OCI-LY1 (cell line): ENCODE data around the gene CLTB.
"Not testable (repeated sequence)": the region's sequence is repeated elsewhere in the genome, so short reads cannot be mapped to it uniquely, and the experiment has no call there.

Experiments
- H2AFZ ChIP-seq: fragments of 200-600 bp; sonication (generic), shearing (Covaris generic); 2 replicates; pipeline ENCODE4 v1.6.0; 2014; ENCODE audit warnings: antibody characterized with exemption, mild to moderate bottlenecking, low read length
- H3F3A ChIP-seq: fragments of 200-600 bp; sonication (generic), shearing (Covaris generic); 2 replicates; pipeline ENCODE4 v1.6.0; 2014; ENCODE audit warnings: mild to moderate bottlenecking, antibody characterized with exemption, low read length, moderate library complexity; ENCODE audit not compliant: insufficient read depth
- H3K27ac ChIP-seq: fragments of 200-600 bp; sonication (generic); 2 replicates; pipeline ENCODE4 v1.5.1; 2014; ENCODE audit warnings: low read length, mixed run types, mild to moderate bottlenecking, low read depth; ENCODE audit not compliant: poor library complexity, severe bottlenecking
- H3K27me3 ChIP-seq: fragments of 200-600 bp; sonication (generic); 2 replicates; pipeline ENCODE4 v1.6.0; 2014; ENCODE audit warnings: antibody characterized with exemption, mild to moderate bottlenecking, low read length, moderate library complexity; ENCODE audit not compliant: insufficient read depth
- H3K36me3 ChIP-seq: fragments of 200-600 bp; sonication (generic); 2 replicates; pipeline ENCODE4 v1.6.1; 2014; ENCODE audit warnings: mild to moderate bottlenecking, antibody characterized with exemption, low read length, moderate library complexity, mixed read lengths; ENCODE audit not compliant: insufficient read depth
- H3K4me1 ChIP-seq: fragments of 200-600 bp; sonication (generic); 2 replicates; pipeline ENCODE4 v1.5.1; 2014; ENCODE audit warnings: mild to moderate bottlenecking, low read length, moderate library complexity; ENCODE audit not compliant: insufficient read depth, severe bottlenecking
- H3K4me2 ChIP-seq: fragments of 200-600 bp; sonication (generic), shearing (Covaris generic); 2 replicates; pipeline ENCODE4 v1.6.1; 2014; ENCODE audit warnings: low read length
- H3K4me3 ChIP-seq: fragments of 200-600 bp; sonication (generic); 2 replicates; pipeline ENCODE4 v1.5.1; 2014; ENCODE audit warnings: low read length, low read depth, mild to moderate bottlenecking, mixed read lengths; ENCODE audit not compliant: poor library complexity, severe bottlenecking
- H3K79me2 ChIP-seq: fragments of 200-600 bp; shearing (Covaris generic); 2 replicates; pipeline ENCODE4 v1.6.1; 2016; ENCODE audit warnings: mixed run types, low read length, mixed read lengths; ENCODE audit not compliant: insufficient read depth
- H3K9ac ChIP-seq: fragments of 200-600 bp; sonication (generic), shearing (Covaris generic); 2 replicates; pipeline ENCODE4 v1.6.1; 2014; ENCODE audit warnings: mild to moderate bottlenecking, low read length, mixed read lengths
- H3K9me2 ChIP-seq: fragments of 200-600 bp; sonication (generic), shearing (Covaris generic); 2 replicates; pipeline ENCODE4 v1.6.1; 2014; ENCODE audit warnings: low read depth, mild to moderate bottlenecking, low read length, mixed read lengths
- H3K9me3 ChIP-seq: fragments of 200-600 bp; shearing (Covaris generic); 2 replicates; pipeline ENCODE4 v1.6.1; 2014; ENCODE audit warnings: low read length, mixed read lengths
- H4K20me1 ChIP-seq: fragments of 200-600 bp; sonication (generic), shearing (Covaris generic); 2 replicates; pipeline ENCODE4 v1.6.0; 2016; ENCODE audit warnings: mild to moderate bottlenecking, low read length; ENCODE audit not compliant: insufficient read depth
- EZH2 ChIP-seq: fragments of 200-600 bp; sonication (generic), shearing (Covaris generic); IDR thresholded peaks from 2 replicates; pipeline ENCODE4 v1.8.0; 2017; ENCODE audit warnings: borderline replicate concordance, mixed run types, mild to moderate bottlenecking, antibody characterized with exemption, low read length, moderate library complexity, mixed read lengths
- TF ChIP-seq, protein P1 (sequence below): fragments of 200-600 bp; sonication (generic), shearing (Covaris generic); IDR thresholded peaks from 2 replicates; pipeline ENCODE4 v1.5.1; 2017; ENCODE audit warnings: mild to moderate bottlenecking, antibody characterized with exemption, low read length, moderate library complexity, mixed read lengths

The CLTB gene

GRCh38 chr5:176408590-176408989 lies 7.7 kb downstream of the CLTB start:
- Histone ChIP-seq H4K20me1 (no peaks in the 10 kb centered on the region), H3K9ac (no peak overlapping the region), H3K4me1 (peaks cover 8% of the 10 kb centered on the region), H3K9me2 (no peaks in the 10 kb centered on the region), H3K4me2 (no peak overlapping the region), H3K27ac (no peak overlapping the region), H3K27me3 (no peaks in the 10 kb centered on the region), H3K9me3 (no peaks in the 10 kb centered on the region), H3K4me3 (no peak overlapping the region), H3K79me2 (no peaks in the 10 kb centered on the region), H2AFZ (no peak overlapping the region), H3F3A (no peaks in the 10 kb centered on the region), H3K36me3 (peaks cover 20% of the 10 kb centered on the region; the same call in 1 of the 2 replicates)
- no peak for TF ChIP-seq EZH2
- TF ChIP-seq, protein P1, sequence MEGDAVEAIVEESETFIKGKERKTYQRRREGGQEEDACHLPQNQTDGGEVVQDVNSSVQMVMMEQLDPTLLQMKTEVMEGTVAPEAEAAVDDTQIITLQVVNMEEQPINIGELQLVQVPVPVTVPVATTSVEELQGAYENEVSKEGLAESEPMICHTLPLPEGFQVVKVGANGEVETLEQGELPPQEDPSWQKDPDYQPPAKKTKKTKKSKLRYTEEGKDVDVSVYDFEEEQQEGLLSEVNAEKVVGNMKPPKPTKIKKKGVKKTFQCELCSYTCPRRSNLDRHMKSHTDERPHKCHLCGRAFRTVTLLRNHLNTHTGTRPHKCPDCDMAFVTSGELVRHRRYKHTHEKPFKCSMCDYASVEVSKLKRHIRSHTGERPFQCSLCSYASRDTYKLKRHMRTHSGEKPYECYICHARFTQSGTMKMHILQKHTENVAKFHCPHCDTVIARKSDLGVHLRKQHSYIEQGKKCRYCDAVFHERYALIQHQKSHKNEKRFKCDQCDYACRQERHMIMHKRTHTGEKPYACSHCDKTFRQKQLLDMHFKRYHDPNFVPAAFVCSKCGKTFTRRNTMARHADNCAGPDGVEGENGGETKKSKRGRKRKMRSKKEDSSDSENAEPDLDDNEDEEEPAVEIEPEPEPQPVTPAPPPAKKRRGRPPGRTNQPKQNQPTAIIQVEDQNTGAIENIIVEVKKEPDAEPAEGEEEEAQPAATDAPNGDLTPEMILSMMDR, result no peak

DNA sequence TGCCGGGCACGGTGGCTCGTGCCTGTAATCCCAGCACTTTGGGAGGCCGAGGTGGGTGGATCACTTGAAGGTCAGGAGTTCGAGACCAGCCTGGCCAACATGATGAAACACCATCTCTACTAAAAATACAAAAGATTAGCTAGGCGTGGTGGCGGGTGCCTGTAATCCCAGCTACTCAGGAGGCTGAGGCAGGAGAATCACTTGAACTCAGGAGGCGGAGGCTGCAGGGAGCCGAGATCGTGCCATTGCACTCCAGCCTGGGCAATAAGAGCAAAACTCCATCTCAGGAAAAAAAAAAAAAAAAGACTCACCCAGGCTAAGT lies 8.1 kb downstream of the CLTB start:
- not testable (repeated sequence) for H3K27me3 ChIP-seq, H3K4me1 ChIP-seq, H3K9ac ChIP-seq, H2AFZ ChIP-seq, H3K27ac ChIP-seq, H4K20me1 ChIP-seq, H3F3A ChIP-seq, H3K79me2 ChIP-seq, H3K4me2 ChIP-seq, H3K9me3 ChIP-seq, H3K9me2 ChIP-seq, H3K4me3 ChIP-seq
- H3K36me3 ChIP-seq, result peaks cover 20% of the 10 kb centered on the region; the same call in 1 of the 2 replicates

DNA sequence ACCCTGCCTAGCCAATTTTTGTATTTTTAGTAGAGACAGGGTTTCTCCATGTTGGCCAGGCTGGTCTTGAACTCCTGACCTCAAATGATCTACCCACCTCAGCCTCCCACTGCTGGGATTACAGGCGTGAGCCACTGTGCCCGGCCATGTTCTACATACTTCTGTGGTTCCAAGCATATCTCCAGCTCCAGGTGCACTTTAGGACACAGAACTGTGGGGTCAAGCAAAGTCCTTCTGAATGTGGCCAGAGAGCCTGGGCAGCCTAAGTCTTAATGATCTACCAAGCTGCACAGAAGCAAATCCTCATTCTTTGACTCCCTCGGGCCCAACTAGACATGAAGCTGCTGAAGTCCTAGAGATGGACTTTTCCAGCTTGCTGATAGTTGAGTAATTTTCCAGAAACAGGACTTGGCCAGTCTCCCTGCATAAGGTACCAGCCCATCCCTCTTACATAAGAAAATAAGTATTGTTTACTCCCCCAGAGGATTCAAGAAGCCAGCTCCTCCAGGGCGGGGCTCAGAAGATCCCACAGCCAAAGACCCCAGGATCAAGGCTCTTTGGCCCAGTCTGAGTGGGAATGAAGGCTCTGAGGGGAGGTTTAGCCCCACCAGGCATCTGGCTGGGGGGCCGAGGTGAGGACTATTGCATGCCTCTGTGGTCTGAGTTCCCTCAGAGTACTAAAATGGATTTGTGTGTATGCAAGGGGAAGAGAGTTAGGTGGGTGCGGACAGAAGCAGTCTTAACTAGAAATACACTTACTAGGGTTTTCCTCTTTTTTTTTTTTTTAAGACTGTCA lies 8.7 kb downstream of the CLTB start:
- no peak overlapping the region for H3K27ac ChIP-seq

More for the DNA sequence above, 8.7 kb downstream of the CLTB start:
- Histone ChIP-seq H4K20me1 (no peaks in the 10 kb centered on the region), H3K9me2 (no peaks in the 10 kb centered on the region), H3K9ac (no peak overlapping the region), H2AFZ (no peak overlapping the region), H3F3A (no peaks in the 10 kb centered on the region), H3K27me3 (no peaks in the 10 kb centered on the region), H3K4me2 (no peak overlapping the region), H3K9me3 (no peaks in the 10 kb centered on the region), H3K4me3 (no peak overlapping the region), H3K4me1 (peaks cover 8% of the 10 kb centered on the region), H3K79me2 (no peaks in the 10 kb centered on the region), H3K36me3 (peaks cover 20% of the 10 kb centered on the region; the same call in 1 of the 2 replicates)
- TF ChIP-seq, protein P1, result no peak
- TF ChIP-seq EZH2, result no peak
